Measurements from ENCODE around the gene SHISA6. TPM values are rescaled to one million over a fixed set of nuclear protein-coding genes. Genes with fewer than 3 reads are reported as not detected.
"Not testable (repeated sequence)": the region's sequence is repeated elsewhere in the genome, so short reads cannot be mapped to it uniquely, and the experiment has no call there.

The SHISA6 gene
- total RNA-seq, 1 experiment from 2014 or later: not detected

DNA sequence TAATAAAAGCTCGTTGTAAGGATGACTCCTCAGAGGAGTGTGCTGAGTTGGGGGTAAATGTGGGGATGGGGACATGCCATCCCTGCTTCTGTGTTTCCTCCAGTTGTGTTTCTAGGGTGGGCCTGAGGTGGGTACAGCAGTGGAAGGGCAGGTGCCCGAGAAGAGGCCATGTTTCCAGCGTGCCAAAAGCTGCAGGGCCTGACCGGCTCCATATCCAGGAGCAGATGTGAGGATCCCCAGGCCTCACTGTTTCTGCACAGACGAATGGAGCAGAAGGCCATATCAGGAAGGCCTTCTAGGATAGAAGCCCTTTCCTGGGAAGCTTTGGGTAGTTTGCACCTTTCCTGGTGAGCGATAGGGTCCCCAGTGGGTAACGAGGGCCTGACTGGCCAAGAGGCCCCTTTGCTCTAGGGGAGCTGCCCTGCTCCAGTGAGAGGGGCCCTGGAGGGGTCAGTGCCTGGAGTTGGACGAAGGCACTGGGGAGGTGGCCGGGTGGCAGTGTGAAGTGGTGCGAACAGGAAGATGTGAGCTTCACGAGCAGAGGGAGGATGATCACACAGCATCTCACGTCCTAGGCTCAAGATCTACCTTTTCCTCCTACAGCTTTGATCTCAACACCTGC is 62.9 kb downstream of the SHISA6 start:
- no peak for DNase-seq (ENCODE audit: low read depth)

DNA sequence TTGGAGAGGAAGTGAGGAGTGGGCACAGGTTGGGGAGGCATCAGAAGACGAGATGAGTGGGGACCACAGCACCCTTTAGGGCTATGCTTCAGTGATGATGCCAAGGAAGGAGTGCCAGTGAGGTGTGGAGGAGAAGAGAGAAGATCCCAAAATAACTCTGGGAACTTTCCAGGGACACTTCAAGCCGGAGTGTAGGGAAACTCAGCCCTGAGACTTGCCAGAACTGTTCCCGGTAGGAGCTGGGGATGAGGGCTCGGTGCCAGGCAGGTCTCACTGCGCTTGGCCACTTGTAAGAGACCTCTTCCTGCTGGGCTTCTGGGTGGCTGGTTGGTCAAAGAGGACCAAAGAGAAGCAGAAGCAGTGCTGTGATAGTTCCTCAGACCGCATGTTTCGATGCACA is 63.6 kb downstream of the SHISA6 start:
- no peak for DNase-seq (ENCODE audit: low read depth)

DNA sequence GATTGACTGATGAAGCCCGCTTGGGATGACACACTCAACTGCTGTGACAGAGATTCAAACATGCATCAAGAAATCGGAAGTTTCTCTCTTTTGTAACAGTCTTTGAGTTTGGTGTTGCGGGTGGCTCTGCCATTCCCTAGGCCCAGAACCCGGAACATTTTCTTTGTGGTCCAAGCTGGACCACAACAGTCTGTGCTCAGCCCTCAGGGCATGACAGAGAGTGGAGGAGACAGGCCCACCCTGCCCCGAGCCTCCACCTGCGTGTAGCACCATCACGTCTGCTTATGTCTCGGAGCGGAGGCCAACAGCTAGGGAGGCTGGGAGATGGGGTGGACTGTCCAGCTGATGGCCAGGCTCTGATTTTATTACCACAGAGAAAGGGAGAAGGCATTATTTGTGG is 64.5 kb downstream of the SHISA6 start:
- no peak for DNase-seq (ENCODE audit: low read depth)

- DNase-seq (ENCODE audit: low read depth): no peak
Measured at GRCh38 chr17:11308531-11308930, 67.5 kb downstream of the SHISA6 start.

- no peak for DNase-seq (ENCODE audit: low read depth)
Measured at GRCh38 chr17:11309033-11309432, 68.0 kb downstream of the SHISA6 start.

GRCh38 chr17:11309850-11310249 is 68.8 kb downstream of the SHISA6 start:
- DNase-seq (ENCODE audit: low read depth): no peak

- DNase-seq (ENCODE audit: low read depth): not testable (repeated sequence)
Measured at GRCh38 chr17:11316451-11316850, 75.4 kb downstream of the SHISA6 start.

DNA sequence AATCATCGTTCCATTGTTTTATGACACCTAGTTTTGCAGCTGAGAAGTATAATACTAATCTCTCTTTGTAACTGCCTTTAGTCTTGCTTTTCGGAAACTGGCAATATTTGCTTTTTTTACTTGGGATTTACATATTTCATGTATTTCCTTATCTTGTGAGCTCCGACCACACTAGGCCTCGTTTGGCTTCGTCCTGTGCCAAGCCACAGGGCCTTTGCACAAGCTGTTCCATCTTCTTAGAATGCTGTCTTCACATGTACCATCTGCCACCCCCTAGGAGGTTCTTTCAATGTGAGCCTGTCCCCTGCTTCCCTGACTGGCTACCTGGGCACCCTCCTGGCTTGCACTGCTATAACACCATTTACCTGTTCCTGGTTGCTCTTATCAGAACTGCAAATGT is 77.2 kb downstream of the SHISA6 start:
- DNase-seq (ENCODE audit: low read depth): no peak

DNA sequence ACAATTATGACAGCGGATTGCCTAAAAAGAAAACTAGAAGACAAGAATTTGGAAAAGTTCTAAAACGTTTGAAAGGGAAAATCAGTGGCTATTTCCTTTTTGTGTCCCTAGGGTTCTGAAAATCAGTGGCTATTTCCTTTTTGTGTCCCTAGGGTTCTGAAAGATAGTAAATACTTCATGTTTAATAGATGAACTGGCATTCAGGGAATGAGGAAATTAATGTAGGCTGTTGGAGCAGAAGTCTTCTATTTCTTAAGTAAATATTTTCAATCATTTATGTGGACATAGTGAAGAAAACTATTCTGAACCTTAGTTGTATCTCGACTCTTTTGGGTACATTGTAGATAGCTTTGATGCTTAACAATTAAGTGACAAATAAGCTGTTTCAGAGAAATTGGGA is 78.9 kb downstream of the SHISA6 start:
- DNase-seq (ENCODE audit: low read depth): no peak

DNA sequence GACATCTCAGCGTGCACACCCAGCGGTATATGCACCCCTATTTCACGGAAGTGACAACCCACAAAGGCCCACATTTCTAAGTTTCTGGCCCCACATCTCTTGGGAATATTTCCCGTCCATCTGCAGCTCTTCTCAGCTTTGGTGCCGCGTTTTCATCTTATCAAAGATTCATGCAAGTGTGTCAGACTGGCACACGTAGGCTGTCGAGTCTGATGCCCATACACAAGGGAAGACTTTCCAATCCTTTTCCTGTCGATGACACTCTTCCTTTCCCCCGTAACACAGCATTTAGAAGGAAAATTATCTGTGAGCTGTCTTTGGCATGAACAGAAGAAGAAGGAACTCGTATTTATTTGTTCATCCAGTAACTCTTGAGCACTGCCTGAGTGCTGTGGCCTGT is 83.0 kb downstream of the SHISA6 start:
- DNase-seq (ENCODE audit: low read depth): no peak

DNA sequence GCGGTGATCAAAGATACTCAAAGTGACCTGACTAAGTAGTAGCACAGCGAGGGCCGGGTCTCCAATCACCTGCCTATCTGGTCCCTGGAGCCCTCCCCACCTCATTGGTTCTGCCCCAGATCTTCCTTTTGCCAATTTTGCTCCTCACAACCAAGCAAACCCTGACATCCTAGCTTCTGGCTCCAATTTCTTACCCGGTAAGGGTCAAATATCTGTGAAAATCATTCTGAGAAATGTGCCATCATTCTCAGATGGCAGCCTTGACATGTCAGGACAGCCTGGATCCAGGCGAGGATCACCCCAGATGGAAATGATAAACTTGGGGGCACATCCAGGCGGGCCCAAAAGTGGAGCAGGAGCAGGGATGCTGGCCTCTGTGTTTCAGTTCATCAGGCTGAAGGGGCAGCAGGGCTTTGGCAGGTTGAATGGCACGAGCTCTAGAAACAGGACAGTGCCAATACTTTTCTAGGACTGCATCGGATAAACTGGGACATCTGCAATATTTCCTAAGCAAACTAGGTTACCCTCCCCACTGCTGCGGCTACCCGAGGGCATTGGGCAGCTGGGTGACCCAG is 83.9 kb downstream of the SHISA6 start:
- no peak for DNase-seq (ENCODE audit: low read depth)

DNA sequence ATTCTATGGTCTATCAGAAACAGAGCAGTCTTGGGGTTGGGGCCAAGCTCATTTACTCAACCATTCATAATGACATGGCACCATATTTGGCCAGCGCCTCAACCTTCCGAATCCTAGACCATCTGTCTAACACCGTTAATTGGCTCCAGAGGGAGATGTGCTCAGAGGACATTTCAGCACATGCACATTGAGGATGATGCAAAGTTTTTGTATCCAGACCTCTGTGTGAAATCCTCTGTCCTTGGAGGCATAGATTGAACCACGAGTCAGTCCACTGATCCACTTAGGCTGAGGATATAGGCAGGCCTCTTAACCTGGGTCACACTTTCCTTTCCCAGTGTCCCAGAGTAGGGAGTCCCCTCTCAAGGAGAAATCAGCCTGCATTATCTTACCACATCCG is 85.5 kb downstream of the SHISA6 start:
- DNase-seq (ENCODE audit: low read depth): no peak

- no peak for DNase-seq (ENCODE audit: low read depth)
Measured at GRCh38 chr17:11328770-11329169, 87.8 kb downstream of the SHISA6 start.

- no peak for DNase-seq (ENCODE audit: low read depth)
Measured at GRCh38 chr17:11330006-11330405, 89.0 kb downstream of the SHISA6 start.

GRCh38 chr17:11330826-11331225 is 89.8 kb downstream of the SHISA6 start:
- DNase-seq (ENCODE audit: low read depth): peak; percentile 0

GRCh38 chr17:11331547-11332513 is 90.8 kb downstream of the SHISA6 start:
- peak; percentile 0 for DNase-seq (ENCODE audit: low read depth)

DNA sequence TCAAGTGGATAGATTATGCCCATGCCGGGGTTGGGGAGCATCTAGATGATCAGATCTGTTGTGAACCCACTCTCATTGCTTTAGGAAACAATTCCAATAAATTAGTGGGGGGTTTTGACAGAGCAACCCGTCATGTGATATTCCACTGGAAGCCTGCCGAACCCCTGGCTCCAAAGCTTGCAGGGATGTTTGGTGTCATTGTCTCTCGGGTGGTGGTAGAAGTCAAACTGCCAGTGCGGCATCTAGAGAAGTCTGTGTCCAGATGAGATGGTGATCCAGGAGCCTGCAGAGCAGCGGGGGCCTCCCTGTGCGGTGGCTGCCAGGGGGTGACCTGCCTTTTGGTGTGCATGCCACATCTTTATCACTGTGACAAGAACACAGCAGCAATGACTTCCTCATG is 91.7 kb downstream of the SHISA6 start:
- no peak for DNase-seq (ENCODE audit: low read depth)

- DNase-seq (ENCODE audit: low read depth): no peak
Measured at GRCh38 chr17:11334493-11334892, 93.5 kb downstream of the SHISA6 start.

DNA sequence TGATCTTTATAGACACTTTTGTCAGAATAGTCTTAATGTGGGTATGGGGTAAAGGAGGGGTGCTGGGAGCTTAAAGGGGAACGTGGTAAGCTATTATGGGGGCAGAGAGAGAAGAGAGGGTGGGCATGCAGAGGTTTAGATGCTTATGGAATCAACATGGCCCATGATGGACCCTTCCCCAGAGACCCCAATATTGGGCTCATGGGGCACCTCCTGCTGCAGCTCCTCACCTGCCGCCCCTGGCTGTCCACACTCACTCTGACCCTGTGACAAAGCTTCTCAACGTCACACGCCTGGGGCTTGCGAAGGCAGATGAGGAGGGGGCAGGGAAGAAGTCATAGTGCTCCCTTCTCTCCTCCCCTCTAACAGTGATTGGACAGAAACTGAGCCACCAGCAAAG is 95.3 kb downstream of the SHISA6 start:
- no peak for DNase-seq (ENCODE audit: low read depth)

DNA sequence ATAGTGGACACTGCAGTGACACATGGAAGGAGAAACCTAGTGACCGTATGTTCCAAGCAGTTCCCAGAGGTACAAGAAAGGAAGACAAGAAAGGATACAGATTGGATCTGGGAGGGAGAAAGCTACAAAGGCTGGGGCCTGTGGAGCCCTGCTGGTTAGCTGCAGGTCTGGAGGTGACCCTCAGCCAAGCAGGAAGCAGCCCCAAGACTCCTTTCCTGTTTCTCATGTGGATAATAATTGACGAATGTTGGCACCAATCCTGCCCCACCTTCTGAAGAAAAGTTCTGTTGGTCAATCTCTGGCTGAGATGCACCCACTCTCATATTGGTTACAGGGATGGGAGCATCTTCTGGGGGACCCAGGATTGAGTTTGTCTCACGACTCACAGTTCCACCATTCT is 99.8 kb downstream of the SHISA6 start:
- DNase-seq (ENCODE audit: low read depth): no peak

GRCh38 chr17:11342138-11342537 is 101.1 kb downstream of the SHISA6 start:
- no peak for DNase-seq (ENCODE audit: low read depth)

DNA sequence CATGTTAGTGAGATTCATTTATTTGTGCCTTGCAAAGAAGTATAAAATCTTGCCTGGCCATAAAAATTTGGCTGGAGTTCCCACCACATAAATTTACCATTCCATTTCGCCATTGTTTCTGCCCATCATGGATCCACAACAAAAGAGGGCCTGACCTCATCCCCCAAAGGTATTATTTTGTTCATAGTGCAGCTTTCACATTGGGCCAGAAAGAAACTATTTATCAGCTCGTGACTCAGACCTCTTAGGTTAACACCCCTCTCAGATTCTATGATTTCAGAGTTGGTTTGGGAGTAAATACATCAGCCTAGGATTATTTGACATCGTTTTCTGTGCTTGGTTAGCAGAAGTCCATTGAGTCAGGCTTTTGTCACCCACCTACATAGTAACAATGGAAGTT is 108.1 kb downstream of the SHISA6 start:
- DNase-seq (ENCODE audit: low read depth): no peak

- no peak for DNase-seq (ENCODE audit: low read depth)
Measured at GRCh38 chr17:11351479-11351878, 110.5 kb downstream of the SHISA6 start.
